ENCODE data around the gene ERFL. TPM values are rescaled to one million over a fixed set of nuclear protein-coding genes. Genes with fewer than 3 reads are reported as not detected.
A peak's percentile ranks its signal among the peaks of the same experiment; 100 is the strongest.

The ERFL gene
- total and polyA plus RNA-seq, 2 donors (not counting 1 experiment from before 2014, with no cell fraction given): 2.3 to 5.5 TPM

DNA sequence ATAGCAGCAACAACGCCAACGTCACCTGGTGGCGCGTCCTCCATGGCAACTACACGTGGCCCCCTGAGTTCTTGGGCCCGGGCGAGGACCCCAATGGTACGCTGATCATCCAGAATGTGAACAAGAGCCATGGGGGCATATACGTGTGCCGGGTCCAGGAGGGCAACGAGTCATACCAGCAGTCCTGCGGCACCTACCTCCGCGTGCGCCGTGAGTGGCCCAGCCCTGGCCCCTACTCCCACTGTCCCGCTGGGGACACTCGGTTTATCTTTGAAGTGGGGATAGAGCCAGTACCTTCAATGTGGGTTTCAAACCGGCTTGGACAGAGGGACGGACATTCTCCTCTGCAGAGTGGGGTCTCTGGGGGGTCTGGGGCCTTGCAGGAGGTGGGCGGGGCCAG, 49.2 kb downstream of the ERFL start:
- WGBS (ENCODE audit: insufficient coverage): 81% methylated on average over 20 of the region's 21 CpGs

More for the DNA sequence above, 49.2 kb downstream of the ERFL start:
- H3K4me1 ChIP-seq (ENCODE audit: control insufficient read depth in 2 of 2, insufficient read depth in 2 of 2, low read length in 2 of 2): peaks cover 58 to 77% of the 10 kb centered on the region in 2 donors
- DNase-seq (no peak), ATAC-seq (ENCODE audit: low read depth) (no peak)
- H3K9ac ChIP-seq (ENCODE audit: low read length): peak overlapping the region; percentile 92
- no peak overlapping the region for H2AFZ ChIP-seq (ENCODE audit: insufficient read depth, low read depth, low read length, poor library complexity, severe bottlenecking)
- H4K20me1 ChIP-seq (ENCODE audit: control insufficient read depth, insufficient read depth, low read length, poor library complexity, severe bottlenecking): peaks cover 57% of the 10 kb centered on the region
- Mint-ChIP-seq H3K4me3 (peak overlapping the region; percentile 97), H3K9me3 (ENCODE audit: insufficient read depth) (no peaks in the 10 kb centered on the region), H3K27me3 (no peaks in the 10 kb centered on the region), H3K27ac (peak overlapping the region; percentile 99), H3K4me1 (peaks cover 68% of the 10 kb centered on the region)
- H3K27me3 ChIP-seq (replicated peaks in 1 of 4; ENCODE audit: control extremely low read depth in 1 of 4, control insufficient read depth in 3 of 4, insufficient read depth in 4 of 4, low read length in 3 of 4): no peaks in the 10 kb centered on the region
- peaks cover 76% of the 10 kb centered on the region for H3K79me2 ChIP-seq (ENCODE audit: control insufficient read depth, insufficient read depth, low read length)
- POLR2A ChIA-PET: interaction anchor here (4.1 to 6.6 kb wide), 2 partner anchors 9 to 19 kb away, joined by 44 to 92 read pairs; partner anchors contain the start of gene RPS19
- CTCF ChIA-PET: no interaction called here
- intact Hi-C loops (cut with micrococcal nuclease): loop anchor here (10.0 kb wide), 1 partner anchor 614 kb away; the partner anchor contains the start of gene HNRNPUL1
- TF ChIP-seq, protein P1, sequence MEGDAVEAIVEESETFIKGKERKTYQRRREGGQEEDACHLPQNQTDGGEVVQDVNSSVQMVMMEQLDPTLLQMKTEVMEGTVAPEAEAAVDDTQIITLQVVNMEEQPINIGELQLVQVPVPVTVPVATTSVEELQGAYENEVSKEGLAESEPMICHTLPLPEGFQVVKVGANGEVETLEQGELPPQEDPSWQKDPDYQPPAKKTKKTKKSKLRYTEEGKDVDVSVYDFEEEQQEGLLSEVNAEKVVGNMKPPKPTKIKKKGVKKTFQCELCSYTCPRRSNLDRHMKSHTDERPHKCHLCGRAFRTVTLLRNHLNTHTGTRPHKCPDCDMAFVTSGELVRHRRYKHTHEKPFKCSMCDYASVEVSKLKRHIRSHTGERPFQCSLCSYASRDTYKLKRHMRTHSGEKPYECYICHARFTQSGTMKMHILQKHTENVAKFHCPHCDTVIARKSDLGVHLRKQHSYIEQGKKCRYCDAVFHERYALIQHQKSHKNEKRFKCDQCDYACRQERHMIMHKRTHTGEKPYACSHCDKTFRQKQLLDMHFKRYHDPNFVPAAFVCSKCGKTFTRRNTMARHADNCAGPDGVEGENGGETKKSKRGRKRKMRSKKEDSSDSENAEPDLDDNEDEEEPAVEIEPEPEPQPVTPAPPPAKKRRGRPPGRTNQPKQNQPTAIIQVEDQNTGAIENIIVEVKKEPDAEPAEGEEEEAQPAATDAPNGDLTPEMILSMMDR (IDR thresholded peaks at IDR 0.05): no peak
- no peak for TF ChIP-seq EZH2 (IDR thresholded peaks at IDR 0.05; ENCODE audit: borderline replicate concordance, insufficient read depth, low read depth, low read length, poor library complexity, severe bottlenecking)
- H3K4me3 ChIP-seq (ENCODE audit: control extremely low read depth in 1 of 5, extremely low read depth in 1 of 5, insufficient read depth in 1 of 5, low read depth in 2 of 5, low read length in 4 of 5): peak overlapping the region; percentile 32 to 100 (median 94)
- peak overlapping the region; percentile 84 for H3K4me2 ChIP-seq (replicated peaks; ENCODE audit: low read depth, low read length, poor library complexity, severe bottlenecking)
- H3K27ac ChIP-seq (ENCODE audit: low read length in 2 of 2): peak overlapping the region; percentile 96 to 98
- H3K9me3 ChIP-seq (ENCODE audit: control extremely low read depth in 1 of 3, control insufficient read depth in 2 of 3, insufficient read depth in 1 of 3, low read length in 2 of 3): no peaks in the 10 kb centered on the region
- peaks cover 0 to 40% of the 10 kb centered on the region in 2 experiments for H3K36me3 ChIP-seq (replicated peaks in 1 of 2; ENCODE audit: control extremely low read depth in 1 of 2, control insufficient read depth in 1 of 2, extremely low read depth in 1 of 2, insufficient read depth in 2 of 2, low read length in 1 of 2)
